Measurements from ENCODE around the gene COLGALT1.

GRCh38 chr19:17581211-17581874 is 25.9 kb downstream of the COLGALT1 start:
- TF ChIP-seq POLR2A (IDR thresholded peaks at IDR 0.05; ENCODE audit: low read length) (no peak), GATA1 (IDR thresholded peaks at IDR 0.05; ENCODE audit: low read depth, low read length) (no peak)
